Fibroblast of skin of left quadriceps (primary cell): ENCODE measurements around the gene MEF2C.

ENCODE experiments used
- DNase-seq, 2 experiments: peaks; one replicate each; pipeline ENCODE4 v3.0.0-alpha.2; 2013; ENCODE audit warnings: low read depth in 2 of 2

The MEF2C gene

DNA sequence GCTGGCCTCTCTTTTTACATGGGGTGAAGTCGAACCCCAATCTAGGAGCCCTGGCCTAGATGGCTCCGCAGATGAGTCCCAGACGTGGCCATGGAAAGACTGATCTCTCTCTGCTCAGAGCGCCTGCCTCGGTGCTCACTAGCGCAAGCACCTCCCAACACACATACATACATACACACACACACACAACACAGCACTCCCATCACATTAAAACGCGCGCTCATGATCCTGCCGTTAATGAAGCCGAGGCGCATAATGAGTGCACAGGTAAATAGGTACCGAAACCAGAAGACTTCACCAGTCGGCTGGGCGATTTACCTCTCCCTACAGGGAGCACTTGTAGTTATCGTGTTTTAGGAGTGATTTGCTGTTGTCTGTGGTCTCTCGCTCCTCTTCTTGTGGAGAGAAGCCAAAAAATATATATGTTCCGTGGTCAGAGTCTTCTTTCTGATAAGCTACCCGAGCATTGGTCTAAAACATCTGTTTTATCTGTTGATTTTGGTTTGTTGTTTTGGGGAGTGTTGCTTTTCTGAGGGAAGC lies 207.7 kb downstream of the MEF2C start:
- DNase-seq, result no peak

DNA sequence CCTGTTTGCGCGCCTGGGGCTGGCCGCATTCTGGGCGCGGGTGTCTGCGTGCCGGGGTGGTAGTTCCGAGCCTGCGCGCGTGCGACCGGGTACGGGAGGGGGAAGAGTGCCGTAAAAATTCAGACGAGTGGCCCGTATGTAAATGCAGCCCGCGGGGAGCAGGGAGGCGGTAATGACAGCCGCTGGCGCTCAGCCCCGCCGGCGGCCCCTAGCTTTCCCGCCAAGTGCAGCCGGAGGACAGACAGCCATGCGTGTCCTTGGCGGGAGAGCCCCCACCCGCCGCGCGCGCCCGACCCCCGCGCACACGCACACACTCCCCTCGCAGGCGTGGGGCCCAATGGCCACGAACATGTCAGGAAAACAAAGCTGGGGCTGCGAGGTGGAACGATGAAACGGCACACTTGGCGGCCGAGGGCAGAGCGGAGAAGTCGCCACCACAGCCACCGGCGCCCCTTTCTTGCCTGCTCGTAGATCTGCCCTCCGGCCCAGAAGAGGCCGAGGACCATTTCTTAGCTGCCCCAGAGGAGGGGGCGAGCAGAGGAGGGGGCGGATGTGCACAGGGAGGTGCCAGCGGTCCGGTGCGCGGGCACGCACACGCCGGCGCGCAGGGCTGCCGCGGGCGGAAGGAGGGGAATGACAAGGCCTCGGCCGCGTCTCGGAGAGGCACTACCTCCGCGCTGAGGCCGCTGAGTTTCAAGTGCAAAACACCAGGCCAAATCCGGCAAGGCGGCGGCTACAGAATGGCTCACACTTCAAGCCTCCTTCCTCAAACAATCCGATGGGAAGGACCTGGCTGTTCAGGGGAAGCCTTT lies 208.4 kb downstream of the MEF2C start:
- DNase-seq, result no peak

DNA sequence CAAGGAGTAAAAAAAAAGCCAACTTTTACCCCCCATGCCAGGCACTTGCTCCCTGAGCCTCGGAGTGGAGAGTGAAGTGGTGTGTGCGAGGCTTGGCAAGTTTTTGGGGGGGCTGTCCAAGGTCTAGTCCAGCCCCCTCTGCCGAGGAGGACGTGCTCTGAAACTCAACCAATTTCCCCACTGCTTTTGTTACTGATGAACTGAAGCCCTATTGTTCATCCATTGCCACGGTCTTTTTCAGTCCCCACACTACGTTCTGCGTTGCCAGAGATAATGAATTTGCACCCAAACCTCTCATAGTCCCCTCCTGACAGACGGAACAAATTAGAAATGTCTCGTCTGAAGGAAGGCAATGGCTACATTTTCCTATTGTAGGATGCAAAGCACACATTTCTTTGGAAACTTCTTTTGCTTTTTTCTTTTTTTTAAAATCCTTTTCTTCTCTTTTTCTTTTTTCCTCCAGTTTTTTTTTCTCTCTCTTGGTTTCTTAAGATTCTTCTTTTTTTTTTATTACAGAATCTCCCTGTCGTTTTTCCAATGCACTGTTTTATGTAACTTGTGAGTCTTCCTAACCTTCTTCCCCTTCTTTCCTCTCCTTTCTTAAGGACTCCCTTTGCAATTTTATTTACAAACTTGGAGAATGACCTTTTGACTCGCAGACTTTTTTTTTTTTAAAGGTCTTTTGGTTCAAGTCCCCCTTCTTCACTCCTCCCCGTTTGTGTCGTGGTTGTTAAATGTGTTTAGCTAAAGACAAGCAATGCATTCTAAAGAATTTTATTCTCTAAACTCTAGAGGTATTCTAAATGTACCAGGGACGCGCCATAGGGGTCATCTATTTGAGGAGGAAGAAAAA lies 209.5 kb downstream of the MEF2C start:
- DNase-seq, result no peak

DNA sequence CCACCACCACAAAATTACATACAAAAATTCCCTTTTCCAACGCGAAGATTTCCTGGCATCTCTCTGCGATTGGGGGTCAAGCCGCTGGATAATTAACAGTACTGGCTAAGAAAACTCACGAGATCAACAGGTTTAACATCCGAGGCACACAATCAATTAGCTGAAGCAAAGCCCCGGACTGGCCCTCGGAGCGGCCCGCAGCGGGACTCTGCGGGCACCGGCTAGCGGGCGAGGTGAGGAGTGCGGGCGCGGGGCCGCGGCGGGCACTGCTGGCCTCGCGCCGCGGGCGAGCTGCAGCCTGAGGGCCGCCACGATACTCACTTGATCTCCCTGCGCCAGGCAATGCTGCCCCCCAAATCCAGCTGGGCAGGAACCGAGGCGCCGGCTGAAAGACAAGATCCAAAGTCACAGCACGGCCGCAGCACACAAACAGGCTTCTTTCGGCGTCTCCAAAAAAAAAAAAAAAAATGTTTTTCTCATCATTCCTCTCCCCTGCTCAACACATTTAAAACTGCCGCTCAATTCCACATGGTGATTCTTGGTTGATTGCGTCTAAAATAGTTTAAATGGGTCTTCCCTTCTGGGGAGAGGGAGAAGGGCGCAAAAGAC lies 210.2 kb downstream of the MEF2C start:
- DNase-seq, result no peak

DNA sequence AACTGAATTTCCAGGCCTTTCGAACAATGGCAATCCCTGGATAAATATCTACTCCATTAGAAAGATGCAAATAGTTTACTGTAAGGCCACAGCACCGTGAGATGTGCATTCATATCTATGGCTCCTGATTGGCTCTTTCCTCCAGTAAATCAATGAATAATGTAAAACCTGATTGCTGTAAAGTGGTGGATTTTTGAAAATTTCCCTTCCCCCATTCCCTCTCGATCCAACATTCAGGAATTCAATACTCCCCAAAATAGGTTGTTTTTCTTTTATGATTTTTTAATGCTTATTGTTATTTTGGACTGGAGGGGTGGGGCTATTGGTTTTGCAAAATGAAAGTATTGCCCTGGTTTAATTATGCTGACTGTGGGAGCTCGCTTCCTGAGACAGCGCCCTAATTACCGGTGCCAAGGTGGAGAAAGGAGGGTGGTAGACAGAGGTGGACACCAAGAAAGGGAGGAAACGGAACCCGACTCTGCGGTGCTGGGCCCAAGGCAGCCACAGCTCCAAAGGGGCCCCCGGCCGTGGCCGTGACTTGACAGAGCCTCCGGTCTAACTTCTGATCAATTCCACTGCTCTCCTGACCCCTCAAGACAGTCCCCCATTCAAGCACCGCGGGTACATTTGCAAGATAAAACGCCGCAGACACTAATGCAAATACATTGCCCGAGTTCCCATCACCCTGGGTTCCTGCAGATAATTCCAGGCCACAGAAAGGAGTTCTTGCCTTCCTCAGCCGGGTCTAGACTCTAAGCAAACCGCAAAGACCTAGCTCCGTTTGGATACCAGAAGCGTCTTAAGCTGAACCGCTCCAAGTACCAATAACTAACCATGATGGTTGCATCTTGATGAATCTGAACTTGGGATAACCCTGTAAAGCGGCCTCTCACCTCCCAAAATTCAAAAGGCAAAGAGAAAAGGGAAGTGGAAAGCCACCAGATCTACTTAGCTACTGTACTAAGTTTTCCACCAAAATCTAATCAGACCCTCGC lies 211.2 kb downstream of the MEF2C start:
- DNase-seq, result no peak

DNA sequence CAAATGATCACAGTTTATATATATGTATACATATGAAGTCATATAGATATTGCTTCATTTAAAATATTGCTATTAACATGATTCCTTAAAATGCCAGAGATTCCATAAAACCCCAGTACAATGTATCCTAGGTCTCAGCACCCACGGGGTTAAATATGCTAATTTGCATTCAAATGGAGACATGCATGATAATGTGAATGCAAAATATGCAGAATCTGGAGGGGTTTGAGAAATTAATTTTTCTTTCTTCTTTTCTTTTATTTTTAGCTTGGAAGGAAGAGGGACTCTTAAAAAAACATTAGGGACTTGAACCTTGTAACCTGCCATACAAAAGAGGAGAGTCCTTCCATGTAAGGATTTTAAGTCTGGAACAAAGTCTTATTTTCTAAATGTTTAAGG lies 211.9 kb downstream of the MEF2C start:
- no peak for DNase-seq

DNA sequence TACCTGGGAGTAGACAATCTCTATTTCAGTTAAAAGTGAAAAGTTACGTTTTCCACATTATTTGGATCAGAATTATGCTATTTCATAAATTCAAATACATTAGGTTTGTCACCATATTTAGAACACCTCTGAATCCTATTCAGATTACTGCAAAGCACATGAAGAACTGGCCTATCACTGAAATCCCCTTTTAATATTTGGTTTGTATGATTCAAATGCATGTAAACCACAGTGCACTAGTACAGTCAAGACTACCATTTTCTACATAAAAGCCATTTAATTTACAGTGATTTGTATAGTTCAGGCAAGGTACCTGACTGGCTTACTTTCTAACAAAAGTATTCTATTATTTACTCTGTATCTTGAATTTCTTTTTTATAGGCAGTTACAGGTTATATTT lies 212.5 kb downstream of the MEF2C start:
- no peak for DNase-seq

DNA sequence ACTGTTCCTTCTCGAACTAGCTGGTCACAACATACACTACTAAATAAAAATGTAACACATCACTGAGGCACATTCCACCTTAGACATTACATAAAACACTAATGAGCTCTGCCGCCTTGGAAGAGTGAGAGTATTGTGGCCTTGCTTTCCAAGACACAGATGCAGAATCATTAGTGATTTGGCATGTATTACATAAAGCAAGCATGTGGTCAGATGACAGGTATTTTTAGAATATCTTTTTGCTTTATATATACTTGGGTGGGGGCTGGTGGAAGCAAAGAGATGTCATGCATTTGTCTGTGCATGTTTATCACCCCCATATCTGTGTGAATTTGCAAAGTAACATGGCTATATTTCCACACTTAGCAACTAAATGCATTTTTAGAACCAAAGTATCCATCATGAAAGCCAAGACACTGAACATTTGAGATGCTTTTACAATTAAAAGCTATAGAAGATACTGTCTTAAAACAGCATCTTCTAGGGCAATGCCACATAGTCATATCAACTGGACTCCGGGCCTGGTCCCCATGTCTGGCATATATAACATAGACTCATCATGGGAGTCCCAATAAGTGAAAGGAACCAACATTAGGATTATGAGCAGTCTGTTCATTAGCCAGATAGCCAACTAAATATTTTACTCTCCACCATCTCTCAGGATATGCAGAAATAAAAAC lies 213.5 kb downstream of the MEF2C start:
- no peak for DNase-seq

DNA sequence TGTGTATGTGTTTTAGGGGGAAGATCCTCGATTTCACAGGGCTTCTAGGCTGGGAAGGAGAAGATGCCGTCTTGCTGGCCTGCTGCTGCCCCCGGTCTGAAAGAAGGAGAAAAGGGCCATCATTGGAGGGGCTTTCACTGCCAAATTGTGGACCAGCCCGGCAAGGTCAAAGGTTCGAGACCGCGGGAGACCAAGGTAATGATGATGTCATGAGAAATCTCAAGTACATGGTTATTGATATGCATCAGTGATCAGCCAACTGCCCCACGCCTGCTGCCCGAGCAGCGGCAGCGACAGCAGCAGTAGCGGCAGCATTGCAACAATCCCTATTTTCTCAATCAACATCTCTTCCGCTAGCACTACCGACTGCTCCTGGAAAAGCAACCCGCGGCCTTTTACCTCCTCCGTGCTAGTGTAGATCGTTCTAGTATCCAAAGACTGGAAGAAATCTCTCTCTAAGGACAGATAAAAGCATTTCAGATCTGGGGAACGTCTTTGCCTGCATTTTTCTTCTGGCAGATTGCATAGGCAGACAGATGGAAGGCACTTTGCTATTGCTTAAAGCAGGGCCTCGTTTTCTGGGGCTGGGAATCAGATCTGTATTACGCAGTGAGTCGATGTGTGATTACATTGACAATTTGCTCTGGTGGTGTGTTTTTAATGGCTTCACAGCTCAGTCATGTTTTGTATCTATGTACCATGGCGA lies 215.3 kb downstream of the MEF2C start:
- no peak for DNase-seq
